Activated T-helper 17 cell treated with anti-CD3 and anti-CD28 coated beads, Interleukin-2, amount 50 U/mL, for 72 hours (primary cell): ENCODE measurements around the gene TENM3. TPM values are rescaled to one million over a fixed set of nuclear protein-coding genes. Genes with fewer than 3 reads are reported as not detected.

Source experiments
- ATAC-seq: fragments of 150-1000 bp; cut with Tn5 transposase; replicated peaks from 2 replicates; pipeline ENCODE4 v1.10.0; 2021; ENCODE audit warnings: mild to moderate bottlenecking, moderate library complexity
- H3K27ac Mint-ChIP-seq: one replicate; pipeline ENCODE4 v1.8.0; 2022; ENCODE audit warnings: mixed read lengths
- H3K27me3 Mint-ChIP-seq: one replicate; pipeline ENCODE4 v1.8.0; 2022; ENCODE audit warnings: mixed read lengths
- H3K36me3 Mint-ChIP-seq: one replicate; pipeline ENCODE4 v1.8.0; 2022; ENCODE audit warnings: low read depth, mild to moderate bottlenecking, mixed read lengths
- H3K4me1 Mint-ChIP-seq: one replicate; pipeline ENCODE4 v1.8.0; 2022; ENCODE audit warnings: mixed read lengths
- H3K4me3 Mint-ChIP-seq: one replicate; pipeline ENCODE4 v1.8.0; 2022; ENCODE audit warnings: mild to moderate bottlenecking, mixed read lengths
- H3K9me3 Mint-ChIP-seq: one replicate; pipeline ENCODE4 v1.8.0; 2022; ENCODE audit warnings: mixed read lengths
- total RNA-seq, 2 donors: library from RNA; stranded (reverse); gene quantifications; one replicate each; pipeline ENCODE4 v1.2.3, GENCODE V29; 2022

Gene TENM3
- total RNA-seq, 2 donors from 2014 or later: not detected

DNA sequence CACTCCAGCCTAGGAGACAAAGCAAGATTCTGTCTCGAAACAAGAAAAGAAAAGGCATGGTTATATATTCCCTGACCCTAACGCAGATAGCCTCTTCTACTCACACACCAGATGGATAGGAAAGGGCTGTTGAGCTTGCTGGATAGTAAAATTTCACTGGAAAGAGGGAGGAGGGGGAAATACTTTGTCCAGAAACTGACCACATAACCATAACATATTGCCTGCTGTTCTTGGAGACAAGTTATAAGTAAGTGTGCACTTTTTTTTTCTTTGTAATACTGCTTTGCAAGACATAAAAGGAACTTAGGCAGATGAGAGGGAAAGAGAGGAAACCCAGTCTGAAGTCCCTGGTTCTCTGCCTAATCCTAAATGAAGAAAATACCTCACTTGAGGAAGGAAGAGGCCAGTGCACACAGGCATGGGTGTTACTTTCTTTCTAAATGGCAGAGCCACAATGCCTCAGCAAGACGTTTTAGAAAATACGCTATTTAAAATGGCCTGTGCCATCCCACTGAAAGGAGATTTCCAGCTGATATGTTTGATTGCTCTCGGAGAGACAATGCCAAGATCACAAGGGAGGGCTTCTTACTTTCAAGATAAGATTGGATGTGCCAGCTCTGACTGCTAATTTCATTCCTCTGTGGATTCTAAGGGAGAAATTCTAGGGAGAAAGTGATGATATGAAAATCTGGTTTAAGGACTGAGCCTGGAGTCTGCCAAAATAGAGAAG, 533.3 kb downstream of the TENM3 start:
- H3K27me3 Mint-ChIP-seq: no peaks in the 10 kb centered on the region
- H3K9me3 Mint-ChIP-seq: no peaks in the 10 kb centered on the region
- H3K4me3 Mint-ChIP-seq: no peak overlapping the region
- H3K4me1 Mint-ChIP-seq: no peaks in the 10 kb centered on the region
- no peaks in the 10 kb centered on the region for H3K36me3 Mint-ChIP-seq
- no peak overlapping the region for H3K27ac Mint-ChIP-seq
- no peak for ATAC-seq

DNA sequence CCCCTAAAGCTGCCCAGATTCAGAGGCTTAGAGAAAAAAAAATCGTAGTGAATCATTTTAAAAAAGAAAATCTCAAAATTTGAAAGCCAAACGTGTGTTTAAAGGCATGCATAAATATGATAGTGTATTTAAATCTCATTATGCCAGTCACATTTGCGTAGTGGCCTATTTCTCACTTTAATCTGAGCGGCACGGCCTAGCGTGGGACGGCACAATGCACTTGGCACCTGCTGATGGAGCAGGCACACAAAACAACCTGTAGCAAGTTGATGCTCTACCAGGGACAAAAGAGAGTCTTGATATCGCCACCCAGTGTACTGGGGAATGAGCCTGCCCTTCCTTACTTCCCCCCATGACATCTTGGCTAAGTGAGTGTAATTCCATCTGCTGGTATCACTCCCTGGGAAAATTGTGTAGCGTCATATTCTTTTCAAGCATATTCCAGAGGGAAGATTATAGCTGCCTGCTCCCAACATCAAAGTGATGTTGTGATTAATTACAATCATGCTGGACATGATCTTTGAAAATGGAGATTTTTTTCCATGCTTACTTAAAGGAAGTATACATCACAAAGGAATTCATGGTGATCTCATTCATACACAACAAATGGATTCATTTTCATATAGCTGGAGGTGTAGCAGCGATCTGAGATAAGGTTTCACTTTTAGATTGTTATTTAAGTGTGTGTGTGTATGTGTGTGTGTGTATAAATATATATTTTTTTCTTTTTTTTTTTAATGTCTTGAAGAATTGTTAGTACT, 535.2 kb downstream of the TENM3 start:
- H3K36me3 Mint-ChIP-seq: no peaks in the 10 kb centered on the region
- H3K4me3 Mint-ChIP-seq: no peak overlapping the region
- H3K27ac Mint-ChIP-seq: no peak overlapping the region
- no peak for ATAC-seq
- H3K27me3 Mint-ChIP-seq: no peaks in the 10 kb centered on the region
- H3K4me1 Mint-ChIP-seq: no peaks in the 10 kb centered on the region
- H3K9me3 Mint-ChIP-seq: no peaks in the 10 kb centered on the region

DNA sequence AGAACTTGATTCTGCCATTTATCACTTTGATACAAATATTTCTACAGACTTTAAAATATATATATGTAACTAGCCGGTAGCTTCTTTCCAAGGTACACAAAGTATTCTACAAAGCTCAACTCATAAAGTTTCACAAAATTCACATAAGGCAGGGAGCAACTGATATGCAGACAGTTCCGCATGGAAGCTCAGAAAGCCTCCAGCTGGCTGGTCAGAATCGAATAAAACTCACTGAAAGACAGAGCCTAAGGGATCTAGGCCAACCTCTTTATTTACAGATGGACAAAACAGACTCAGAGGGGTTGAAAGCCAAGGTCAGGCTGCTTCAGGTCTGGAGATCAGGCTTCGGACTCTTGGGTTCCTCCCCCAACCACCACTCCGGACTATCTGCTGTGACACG, 543.8 kb downstream of the TENM3 start:
- Mint-ChIP-seq H3K27ac (no peak overlapping the region), H3K4me1 (no peaks in the 10 kb centered on the region), H3K4me3 (no peak overlapping the region)

DNA sequence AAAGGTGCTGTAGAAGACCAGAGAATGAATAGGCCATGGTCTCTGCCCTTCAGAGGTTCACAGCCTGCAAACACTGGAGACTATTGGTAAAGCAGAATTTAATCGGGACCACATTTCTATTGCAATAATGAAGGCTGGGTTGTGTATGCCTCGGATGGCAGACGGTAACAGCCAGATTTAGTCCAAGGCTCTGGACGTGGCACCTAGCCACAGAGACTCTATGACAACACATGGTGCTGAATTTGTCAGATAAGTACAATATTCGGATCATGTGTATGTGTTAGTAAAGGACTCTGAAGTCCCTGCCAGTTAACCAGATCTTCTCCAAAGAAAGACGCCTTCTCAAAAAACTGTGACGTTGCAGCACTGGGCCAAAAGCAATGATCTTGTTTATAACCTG, 545.0 kb downstream of the TENM3 start:
- no peaks in the 10 kb centered on the region for H3K36me3 Mint-ChIP-seq
- H3K9me3 Mint-ChIP-seq: no peaks in the 10 kb centered on the region
- no peak overlapping the region for H3K4me3 Mint-ChIP-seq
- ATAC-seq: no peak
- no peaks in the 10 kb centered on the region for H3K4me1 Mint-ChIP-seq
- peaks cover 8% of the 10 kb centered on the region for H3K27me3 Mint-ChIP-seq
- no peak overlapping the region for H3K27ac Mint-ChIP-seq

More for the DNA sequence above, 543.8 kb downstream of the TENM3 start:
- no peaks in the 10 kb centered on the region for H3K36me3 Mint-ChIP-seq
- no peak for ATAC-seq
- peaks cover 8% of the 10 kb centered on the region for H3K27me3 Mint-ChIP-seq
- H3K9me3 Mint-ChIP-seq: no peaks in the 10 kb centered on the region

DNA sequence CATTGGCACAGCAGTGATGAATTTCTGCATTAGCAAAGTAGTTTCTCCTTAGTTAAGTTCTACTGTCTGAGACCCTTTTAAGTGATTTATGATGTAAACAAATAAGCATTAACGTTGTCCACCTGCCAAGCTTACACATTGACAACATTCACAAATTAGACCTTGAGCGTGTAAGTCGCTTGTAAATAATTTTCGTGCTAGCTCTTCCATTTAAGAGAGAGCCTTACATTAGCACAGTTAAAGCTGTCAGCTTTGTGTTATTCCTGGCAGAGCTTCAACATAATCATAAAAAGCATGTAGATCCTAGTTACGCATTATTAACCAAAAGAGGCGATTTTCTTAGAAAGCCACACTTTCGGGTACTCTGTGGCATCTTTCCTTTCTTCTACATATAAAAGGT, 546.3 kb downstream of the TENM3 start:
- no peaks in the 10 kb centered on the region for H3K36me3 Mint-ChIP-seq
- no peak for ATAC-seq

DNA sequence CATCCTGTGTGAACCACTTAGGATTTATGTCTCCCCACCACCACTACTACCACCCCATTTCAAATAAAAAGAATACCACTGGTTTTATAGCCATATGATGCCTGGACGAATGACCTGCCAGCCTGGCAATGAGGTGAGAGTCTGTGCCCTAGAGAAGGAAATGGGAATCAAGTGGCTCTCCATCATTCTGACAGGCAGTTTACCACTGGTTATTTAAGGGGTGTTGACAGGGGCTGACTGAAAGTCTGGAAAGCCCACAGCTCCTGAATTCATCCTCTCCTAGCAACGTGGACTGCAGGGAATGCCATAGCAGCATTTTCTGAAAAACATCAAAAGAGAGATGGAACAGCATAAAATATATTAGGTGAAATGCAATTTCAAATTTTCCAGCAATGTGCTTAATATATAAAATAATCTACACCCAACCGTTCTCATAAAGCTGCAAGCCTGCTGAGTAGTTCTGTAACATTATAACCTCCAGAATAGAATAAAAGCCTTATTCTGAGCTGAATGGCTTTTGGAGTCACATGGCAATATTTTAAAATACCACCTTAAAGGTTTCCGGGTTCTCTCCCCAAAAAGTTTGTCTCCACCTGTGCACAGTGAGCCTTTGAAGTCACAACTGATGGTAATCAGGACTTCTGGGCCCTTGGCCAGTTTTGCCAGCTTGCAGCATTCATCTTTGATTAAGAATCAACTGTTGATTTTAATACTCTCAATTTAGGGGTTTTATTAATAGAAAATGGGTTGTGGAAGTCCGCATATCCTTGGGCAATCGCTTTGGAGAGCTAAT, 552.4 kb downstream of the TENM3 start:
- ATAC-seq: no peak
- Mint-ChIP-seq H3K4me1 (no peaks in the 10 kb centered on the region), H3K9me3 (no peaks in the 10 kb centered on the region), H3K27me3 (peaks cover 12% of the 10 kb centered on the region), H3K36me3 (no peaks in the 10 kb centered on the region), H3K27ac (no peak overlapping the region), H3K4me3 (no peak overlapping the region)

More for the DNA sequence above, 546.3 kb downstream of the TENM3 start:
- Mint-ChIP-seq H3K9me3 (no peaks in the 10 kb centered on the region), H3K4me1 (no peaks in the 10 kb centered on the region), H3K27ac (no peak overlapping the region), H3K4me3 (no peak overlapping the region), H3K27me3 (peaks cover 8% of the 10 kb centered on the region)

DNA sequence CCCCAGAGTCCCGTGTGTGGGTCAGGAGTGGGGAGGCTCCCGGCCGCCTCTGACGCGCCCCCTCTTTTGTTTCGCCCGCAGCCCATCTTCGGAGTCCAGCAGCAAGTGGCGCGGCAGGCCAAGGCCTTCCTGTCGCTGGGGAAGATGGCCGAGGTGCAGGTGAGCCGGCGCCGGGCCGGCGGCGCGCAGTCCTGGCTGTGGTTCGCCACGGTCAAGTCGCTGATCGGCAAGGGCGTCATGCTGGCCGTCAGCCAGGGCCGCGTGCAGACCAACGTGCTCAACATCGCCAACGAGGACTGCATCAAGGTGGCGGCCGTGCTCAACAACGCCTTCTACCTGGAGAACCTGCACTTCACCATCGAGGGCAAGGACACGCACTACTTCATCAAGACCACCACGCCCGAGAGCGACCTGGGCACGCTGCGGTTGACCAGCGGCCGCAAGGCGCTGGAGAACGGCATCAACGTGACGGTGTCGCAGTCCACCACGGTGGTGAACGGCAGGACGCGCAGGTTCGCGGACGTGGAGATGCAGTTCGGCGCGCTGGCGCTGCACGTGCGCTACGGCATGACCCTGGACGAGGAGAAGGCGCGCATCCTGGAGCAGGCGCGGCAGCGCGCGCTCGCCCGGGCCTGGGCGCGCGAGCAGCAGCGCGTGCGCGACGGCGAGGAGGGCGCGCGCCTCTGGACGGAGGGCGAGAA, 556.5 kb downstream of the TENM3 start:
- Mint-ChIP-seq H3K27ac (no peak overlapping the region), H3K9me3 (no peaks in the 10 kb centered on the region), H3K36me3 (no peaks in the 10 kb centered on the region), H3K4me3 (no peak overlapping the region), H3K27me3 (peaks cover 11% of the 10 kb centered on the region), H3K4me1 (no peaks in the 10 kb centered on the region)
- ATAC-seq: no peak

DNA sequence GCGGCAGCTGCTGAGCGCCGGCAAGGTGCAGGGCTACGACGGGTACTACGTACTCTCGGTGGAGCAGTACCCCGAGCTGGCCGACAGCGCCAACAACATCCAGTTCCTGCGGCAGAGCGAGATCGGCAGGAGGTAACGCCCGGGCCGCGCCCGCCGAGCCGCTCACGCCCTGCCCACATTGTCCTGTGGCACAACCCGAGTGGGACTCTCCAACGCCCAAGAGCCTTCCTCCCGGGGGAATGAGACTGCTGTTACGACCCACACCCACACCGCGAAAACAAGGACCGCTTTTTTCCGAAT, 557.0 kb downstream of the TENM3 start:
- no peaks in the 10 kb centered on the region for H3K4me1 Mint-ChIP-seq
- no peaks in the 10 kb centered on the region for H3K9me3 Mint-ChIP-seq
- no peak overlapping the region for H3K4me3 Mint-ChIP-seq
- no peaks in the 10 kb centered on the region for H3K36me3 Mint-ChIP-seq
- H3K27me3 Mint-ChIP-seq: peaks cover 7% of the 10 kb centered on the region
- ATAC-seq: no peak
- no peak overlapping the region for H3K27ac Mint-ChIP-seq

DNA sequence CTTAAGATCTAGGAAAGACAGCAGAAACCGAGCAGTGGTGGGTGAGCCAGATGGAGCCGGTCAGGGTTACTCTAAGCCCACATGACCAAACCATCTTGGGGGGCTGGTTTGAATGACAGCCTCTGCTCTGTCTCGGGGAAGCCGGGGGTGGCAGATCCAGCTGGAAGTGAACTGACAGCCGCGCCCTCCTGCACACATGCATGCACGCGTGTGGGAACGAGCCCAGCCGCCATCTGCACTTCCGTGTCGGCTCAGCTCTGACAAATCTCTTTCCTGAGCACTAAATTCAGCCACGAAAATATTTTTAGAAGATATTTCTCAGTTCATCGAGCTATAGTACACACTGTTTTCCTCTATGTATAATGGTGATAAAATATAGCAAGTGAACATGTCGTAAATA, 558.4 kb downstream of the TENM3 start:
- H3K9me3 Mint-ChIP-seq: no peaks in the 10 kb centered on the region
- H3K27me3 Mint-ChIP-seq: peaks cover 2% of the 10 kb centered on the region
- ATAC-seq: no peak

DNA sequence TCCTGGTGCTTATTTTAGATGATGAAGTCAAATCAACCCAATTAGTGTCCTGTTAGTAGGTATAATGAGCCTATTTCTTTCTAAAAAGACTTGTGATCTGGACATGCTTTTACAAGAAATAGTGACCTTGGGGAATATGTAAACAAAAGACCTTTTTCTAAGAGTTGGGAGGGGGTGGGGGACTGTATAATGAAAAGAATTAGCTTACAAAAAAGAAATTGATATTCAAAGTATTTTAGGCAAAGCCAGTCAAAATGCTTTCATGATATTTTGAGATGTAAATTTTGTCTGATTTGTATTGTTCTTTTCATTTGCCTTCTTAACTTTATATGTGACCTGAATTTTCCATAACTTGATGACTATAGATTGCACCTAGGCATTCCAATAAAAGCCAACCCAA, 559.4 kb downstream of the TENM3 start:
- H3K9me3 Mint-ChIP-seq: no peaks in the 10 kb centered on the region
- no peaks in the 10 kb centered on the region for H3K4me1 Mint-ChIP-seq
- no peak overlapping the region for H3K27ac Mint-ChIP-seq
- H3K4me3 Mint-ChIP-seq: no peak overlapping the region
- no peaks in the 10 kb centered on the region for H3K27me3 Mint-ChIP-seq
- ATAC-seq: no peak
- H3K36me3 Mint-ChIP-seq: no peaks in the 10 kb centered on the region

More for the DNA sequence above, 558.4 kb downstream of the TENM3 start:
- H3K36me3 Mint-ChIP-seq: no peaks in the 10 kb centered on the region
- no peaks in the 10 kb centered on the region for H3K4me1 Mint-ChIP-seq
- no peak overlapping the region for H3K27ac Mint-ChIP-seq
- no peak overlapping the region for H3K4me3 Mint-ChIP-seq

DNA sequence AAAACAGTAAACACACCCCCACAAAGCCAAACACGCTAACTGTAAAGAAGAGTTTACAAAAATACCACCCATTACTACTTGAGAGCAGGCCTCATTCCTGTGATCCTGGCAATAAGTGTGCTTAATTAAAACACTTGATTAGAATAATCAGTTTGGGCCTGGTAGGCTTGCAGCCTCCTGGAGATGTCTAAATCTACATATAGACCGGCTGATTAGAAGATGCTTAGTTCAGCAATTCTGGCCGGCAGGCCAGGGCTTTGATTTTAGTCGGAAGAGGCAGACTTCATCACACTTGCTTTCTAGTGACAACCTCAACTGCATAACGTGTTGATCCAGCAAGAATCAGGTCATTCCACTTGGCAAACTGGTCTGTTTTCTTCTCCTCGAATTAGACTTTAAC, 560.0 kb downstream of the TENM3 start:
- Mint-ChIP-seq H3K9me3 (no peaks in the 10 kb centered on the region), H3K4me1 (no peaks in the 10 kb centered on the region), H3K4me3 (no peak overlapping the region)

DNA sequence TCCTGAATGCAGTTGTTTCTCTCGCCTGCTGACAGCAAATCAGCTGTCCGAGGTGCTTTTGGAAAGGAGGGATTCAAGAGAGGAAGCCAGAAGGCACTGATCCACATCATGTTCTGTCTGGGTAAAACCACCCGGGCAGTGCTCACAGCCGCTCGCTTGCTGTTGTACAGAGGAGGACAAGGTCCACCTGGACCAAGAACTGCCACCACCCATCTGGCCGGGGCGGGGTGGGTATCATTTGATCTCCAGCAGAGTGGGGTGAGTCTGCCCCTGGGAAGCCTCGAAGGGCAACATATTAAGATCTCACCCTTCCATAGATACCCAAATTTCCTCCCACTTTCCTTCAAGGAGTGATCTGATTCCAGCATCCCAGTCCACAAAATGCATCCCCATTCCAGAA, 560.9 kb downstream of the TENM3 start:
- Mint-ChIP-seq H3K27ac (no peak overlapping the region), H3K4me3 (no peak overlapping the region), H3K4me1 (peaks cover 8% of the 10 kb centered on the region), H3K27me3 (no peaks in the 10 kb centered on the region), H3K36me3 (no peaks in the 10 kb centered on the region), H3K9me3 (no peaks in the 10 kb centered on the region)
- ATAC-seq: no peak

More for the DNA sequence above, 560.0 kb downstream of the TENM3 start:
- no peaks in the 10 kb centered on the region for H3K27me3 Mint-ChIP-seq
- no peaks in the 10 kb centered on the region for H3K36me3 Mint-ChIP-seq
- no peak for ATAC-seq
- H3K27ac Mint-ChIP-seq: no peak overlapping the region

DNA sequence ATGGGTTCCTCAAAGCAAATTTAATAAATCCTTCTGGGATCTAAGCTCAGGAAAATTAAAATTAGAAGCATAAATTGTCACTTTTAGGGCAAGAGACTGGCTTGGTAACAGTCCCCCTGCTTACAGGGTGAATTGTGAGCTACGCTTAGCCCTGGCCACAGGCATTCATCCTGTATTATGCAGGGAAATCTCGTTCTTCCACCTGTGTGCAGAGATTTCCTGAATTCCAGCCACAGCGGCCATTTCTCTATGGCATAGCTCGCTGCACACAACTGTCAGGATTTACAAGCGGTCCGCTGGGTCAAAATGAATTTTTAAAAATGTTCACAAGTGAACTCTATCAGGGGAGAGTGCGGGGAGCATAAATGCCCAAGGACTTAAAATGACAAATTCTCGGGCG, 562.1 kb downstream of the TENM3 start:
- no peaks in the 10 kb centered on the region for H3K9me3 Mint-ChIP-seq
- no peaks in the 10 kb centered on the region for H3K36me3 Mint-ChIP-seq
- H3K27ac Mint-ChIP-seq: no peak overlapping the region
- no peak for ATAC-seq
- H3K4me1 Mint-ChIP-seq: peaks cover 10% of the 10 kb centered on the region
- H3K4me3 Mint-ChIP-seq: no peak overlapping the region
- no peaks in the 10 kb centered on the region for H3K27me3 Mint-ChIP-seq

DNA sequence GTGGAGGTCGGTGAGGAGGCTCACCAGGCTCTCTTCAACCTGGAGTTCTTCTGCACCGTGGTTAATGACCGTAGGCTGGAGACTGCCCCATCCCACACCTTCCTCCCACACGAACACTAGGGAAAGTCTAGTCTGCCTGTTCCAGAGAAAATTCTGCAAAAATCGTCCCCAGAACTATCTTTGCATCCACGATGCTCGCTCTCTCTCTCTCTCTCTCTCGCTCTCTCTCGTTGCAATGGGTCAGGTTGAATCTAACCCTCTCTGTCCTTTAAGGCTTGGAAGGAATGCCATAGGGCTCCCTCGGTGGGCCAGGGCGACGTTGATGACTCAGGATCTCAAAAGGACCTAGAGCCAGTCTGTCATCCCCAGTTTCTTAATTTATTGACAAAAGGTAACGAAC, 562.5 kb downstream of the TENM3 start:
- Mint-ChIP-seq H3K9me3 (no peaks in the 10 kb centered on the region), H3K27ac (no peak overlapping the region), H3K4me3 (no peak overlapping the region), H3K36me3 (no peaks in the 10 kb centered on the region), H3K27me3 (no peaks in the 10 kb centered on the region), H3K4me1 (peaks cover 10% of the 10 kb centered on the region)
- no peak for ATAC-seq
